Keratinocyte (primary cell): Measurements from ENCODE around the gene CEP170B. TPM values are rescaled to one million over a fixed set of nuclear protein-coding genes. Genes with fewer than 3 reads are reported as not detected.
"Not testable (repeated sequence)": the region's sequence is repeated elsewhere in the genome, so short reads cannot be mapped to it uniquely, and the experiment has no call there.

Source experiments
- DNase-seq: peaks from one replicate; pipeline ENCODE4 v3.0.0-alpha.2; 2011; ENCODE audit warnings: low read depth, missing footprints, low spot score
- FAIRE-seq: peaks from 2 replicates; lab custom pipeline; 2011; peaks lifted over from hg19 to GRCh38; lab: Jason Lieb, UNC
- H2AFZ ChIP-seq: 2 replicates; pipeline ENCODE4 v1.6.0; 2012; ENCODE audit warnings: low read length, control low read depth, inconsistent platforms; ENCODE audit not compliant: control insufficient read depth
- H3K27ac ChIP-seq: 2 replicates; pipeline ENCODE4 v1.5.1; 2011; ENCODE audit warnings: low read length; ENCODE audit not compliant: control insufficient read depth, insufficient read depth
- H3K27me3 ChIP-seq: 3 replicates; pipeline ENCODE4 v1.6.0; 2011; ENCODE audit warnings: low read length; ENCODE audit not compliant: control insufficient read depth, insufficient read depth; ENCODE audit errors: extremely low read depth
- H3K36me3 ChIP-seq, 2 experiments: 2 replicates in 1 of 2; 3 replicates in 1 of 2; pipeline ENCODE4 v1.5.1; 2011; ENCODE audit warnings: low read length in 2 of 2, mild to moderate bottlenecking in 1 of 2; ENCODE audit not compliant: control insufficient read depth in 2 of 2, insufficient read depth in 2 of 2; ENCODE audit errors: extremely low read depth in 1 of 2
- H3K4me1 ChIP-seq: 3 replicates; pipeline ENCODE4 v1.5.1; 2011; ENCODE audit warnings: low read length; ENCODE audit not compliant: control insufficient read depth, insufficient read depth; ENCODE audit errors: extremely low read depth
- H3K4me2 ChIP-seq: 3 replicates; pipeline ENCODE4 v1.6.0; 2011; ENCODE audit warnings: low read depth, low read length; ENCODE audit not compliant: control insufficient read depth, insufficient read depth; ENCODE audit errors: extremely low read depth
- H3K4me3 ChIP-seq, 3 experiments: fragments of 200-600 bp in 1 of 3; sonication (generic) in 1 of 3; 2 replicates in 2 of 3; 3 replicates in 1 of 3; pipeline ENCODE4 v1.5.1; 2011 to 2016; ENCODE audit warnings: low read length in 3 of 3, mild to moderate bottlenecking in 3 of 3, control low read depth in 2 of 3, inconsistent platforms in 1 of 3, low read depth in 1 of 3, mixed read lengths in 1 of 3, mixed run types in 1 of 3, moderate library complexity in 1 of 3; ENCODE audit not compliant: control insufficient read depth in 2 of 3, insufficient read depth in 2 of 3; ENCODE audit errors: extremely low read depth in 1 of 3
- H3K79me2 ChIP-seq: 2 replicates; pipeline ENCODE4 v1.6.0; 2012; ENCODE audit warnings: low read length; ENCODE audit not compliant: control insufficient read depth, insufficient read depth
- H3K9ac ChIP-seq: 3 replicates; pipeline ENCODE4 v1.6.0; 2011; ENCODE audit warnings: low read length; ENCODE audit not compliant: control insufficient read depth, insufficient read depth; ENCODE audit errors: extremely low read depth
- H3K9me1 ChIP-seq: 3 replicates; pipeline ENCODE4 v1.6.0; 2011; ENCODE audit warnings: low read length; ENCODE audit not compliant: control insufficient read depth, insufficient read depth; ENCODE audit errors: extremely low read depth
- H3K9me3 ChIP-seq: 2 replicates; pipeline ENCODE4 v1.5.1; 2012; ENCODE audit warnings: low read depth, low read length; ENCODE audit not compliant: control insufficient read depth
- H4K20me1 ChIP-seq: 3 replicates; pipeline ENCODE4 v1.6.0; 2011; ENCODE audit warnings: low read length; ENCODE audit not compliant: control insufficient read depth, insufficient read depth; ENCODE audit errors: extremely low read depth
- CTCF ChIP-seq, 3 experiments: IDR thresholded peaks in 1 of 3; conservative IDR thresholded peaks in 1 of 3; optimal IDR thresholded peaks in 1 of 3; 2 replicates in 2 of 3; 3 replicates in 1 of 3; pipeline versions ENCODE3 to v1.5.1; 2011; ENCODE audit warnings: low read length in 3 of 3, mild to moderate bottlenecking in 3 of 3, moderate library complexity in 2 of 3, control low read depth in 1 of 3, inconsistent platforms in 1 of 3; ENCODE audit not compliant: insufficient read depth in 2 of 3; ENCODE audit errors: extremely low read depth in 1 of 3
- EZH2 ChIP-seq: IDR thresholded peaks from one replicate; pipeline ENCODE4 v1.6.1; 2012; ENCODE audit warnings: inconsistent platforms, mild to moderate bottlenecking, low read length, moderate library complexity
- dilution Hi-C: fragments of 300-500 bp; cut with MboI; formaldehyde crosslinking; loops from one replicate; pipeline ENCODE4 v1.7.0; 2020; ENCODE audit warnings: low sequenced_read_pairs; ENCODE audit not compliant: extremely low pct_ligation_motif_present
- polyA plus RNA-seq, 5 experiments: library from polyadenylated mRNA; depleted of rRNA in 3 of 5; stranded (reverse) in 3 of 5; stranded (forward) in 1 of 5; unstranded in 1 of 5; fragments of >200 nt; gene quantifications; 1 replicate in 1 of 5; 2 replicates in 3 of 5; 3 replicates in 1 of 5; pipeline versions ENCODE4 v1.2.1 to v1.2.3, GENCODE V29; 2011 to 2012; ENCODE audit warnings: missing spikeins in 2 of 5, low read depth in 1 of 5, low replicate concordance in 1 of 5

CEP170B gene
- polyA plus RNA-seq, 1 donor (not counting 4 experiments of a cell fraction or from before 2014, with no cell fraction given): 8.7 TPM

DNA sequence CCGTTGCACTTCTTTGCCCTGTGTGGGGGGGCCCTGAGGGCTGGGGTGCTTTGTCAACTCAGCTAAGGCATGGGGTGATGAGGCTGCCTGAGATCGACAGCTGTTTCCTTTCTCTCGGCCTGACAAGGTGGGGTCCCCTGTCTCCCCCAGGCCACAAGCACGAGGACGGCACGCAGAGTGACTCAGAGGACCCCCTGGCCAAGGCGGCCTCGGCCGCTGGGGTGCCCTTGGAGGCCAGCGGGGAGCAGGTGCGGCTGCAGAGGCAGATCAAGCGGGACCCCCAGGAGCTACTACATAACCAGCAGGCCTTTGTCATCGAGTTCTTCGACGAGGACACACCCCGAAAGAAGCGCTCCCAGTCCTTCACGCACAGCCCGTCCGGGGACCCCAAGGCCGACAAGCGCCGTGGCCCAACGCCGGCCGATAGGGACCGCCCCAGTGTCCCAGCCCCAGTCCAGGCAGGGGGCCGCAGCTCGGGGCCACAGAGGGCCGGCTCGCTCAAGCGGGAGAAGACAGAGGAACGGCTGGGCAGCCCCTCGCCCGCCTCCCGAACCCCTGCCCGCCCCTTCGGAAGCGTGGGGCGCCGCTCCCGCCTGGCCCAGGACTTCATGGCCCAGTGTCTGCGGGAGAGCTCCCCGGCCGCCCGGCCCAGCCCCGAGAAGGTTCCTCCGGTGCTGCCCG is 18.8 kb downstream of the CEP170B start:
- Histone ChIP-seq H3K27me3 (no peaks in the 10 kb centered on the region), H3K4me1 (peaks cover 6% of the 10 kb centered on the region), H3K9me3 (no peaks in the 10 kb centered on the region), H3K9ac (no peak overlapping the region), H3K36me3 (peaks cover 26 to 38% of the 10 kb centered on the region in 2 experiments), H4K20me1 (peaks cover 4% of the 10 kb centered on the region), H3K4me3 (no peak overlapping the region), H3K9me1 (no peaks in the 10 kb centered on the region), H3K4me2 (no peak overlapping the region), H2AFZ (no peak overlapping the region), H3K79me2 (peaks cover 10% of the 10 kb centered on the region), H3K27ac (no peak overlapping the region)
- dilution Hi-C loops: no loop called here
- TF ChIP-seq EZH2: no peak
- no peak for TF ChIP-seq CTCF (optimal IDR thresholded peaks at IDR 0.05 in 1 of 3, IDR thresholded peaks at IDR 0.05 in 1 of 3, conservative IDR thresholded peaks at IDR 0.05 in 1 of 3; ENCODE audit: extremely low read depth in 1 of 3, insufficient read depth in 2 of 3, low read length in 3 of 3)
- FAIRE-seq (no peak), DNase-seq (no peak)

DNA sequence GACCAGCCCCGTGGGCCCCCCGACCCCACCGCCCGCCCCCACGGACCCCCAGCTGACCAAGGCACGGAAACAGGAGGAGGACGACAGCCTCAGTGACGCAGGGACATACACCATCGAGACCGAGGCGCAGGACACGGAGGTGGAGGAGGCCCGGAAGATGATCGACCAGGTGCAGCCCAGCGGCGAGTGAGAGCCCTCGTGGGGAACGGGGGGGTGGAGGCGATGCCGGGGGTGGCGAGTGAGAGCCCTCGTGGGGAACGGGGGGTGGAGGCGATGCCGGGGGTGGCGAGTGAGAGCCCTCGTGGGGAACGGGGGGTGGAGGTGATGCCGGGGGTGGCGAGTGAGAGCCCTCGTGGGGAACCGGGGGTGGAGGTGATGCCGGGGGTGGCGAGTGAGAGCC is 19.3 kb downstream of the CEP170B start:
- H3K9me3 ChIP-seq, H3K9ac ChIP-seq, H4K20me1 ChIP-seq, H3K79me2 ChIP-seq, dilution Hi-C loops, FAIRE-seq, H2AFZ ChIP-seq, H3K9me1 ChIP-seq, H3K27me3 ChIP-seq, H3K4me3 ChIP-seq, H3K4me1 ChIP-seq, H3K4me2 ChIP-seq, DNase-seq, H3K27ac ChIP-seq: not testable (repeated sequence)
- H3K36me3 ChIP-seq: peaks cover 25 to 40% of the 10 kb centered on the region in 2 experiments
